GM12892 (cell line): Measurements from ENCODE around the gene FAM216A.

Experiments
- POLR2AphosphoS5 ChIP-seq: IDR thresholded peaks from 2 replicates; pipeline ENCODE4 v1.6.1; 2011; ENCODE audit warnings: low read depth, low read length, control low read depth
- TAF1 ChIP-seq: IDR thresholded peaks from 2 replicates; pipeline ENCODE4 v1.6.1; 2011; ENCODE audit warnings: low read depth, mild to moderate bottlenecking, control low read depth, low read length, borderline replicate concordance

DNA sequence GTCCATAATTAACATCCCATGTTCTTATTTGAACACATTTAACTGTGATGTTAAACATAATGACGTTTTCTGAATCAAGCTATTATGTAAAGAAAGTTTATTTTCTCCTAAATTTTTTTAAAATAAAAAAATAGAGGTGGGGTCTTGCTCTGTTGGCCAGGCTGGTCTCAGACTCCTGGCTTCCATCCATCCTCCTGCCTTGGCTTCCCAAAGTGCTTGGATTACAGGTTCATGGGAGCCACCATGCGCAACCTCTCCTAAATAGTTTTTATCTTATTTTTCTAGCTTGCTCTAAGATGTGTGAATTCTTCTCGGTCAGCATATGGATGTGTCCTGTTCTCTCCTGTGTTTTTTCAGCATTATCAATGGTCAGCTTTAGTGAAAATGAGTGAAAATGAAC is 36.7 kb downstream of the FAM216A start:
- TF ChIP-seq TAF1 (no peak), POLR2AphosphoS5 (no peak)
